ENCODE results near the gene CCDC88A.
"Not testable (repeated sequence)": the region's sequence is repeated elsewhere in the genome, so short reads cannot be mapped to it uniquely, and the experiment has no call there.

The CCDC88A gene

GRCh38 chr2:55400332-55400731 is 19.3 kb downstream of the CCDC88A start:
- TF ChIP-seq CTCF (IDR thresholded peaks at IDR 0.05; ENCODE audit: borderline replicate concordance, insufficient read depth, low read depth, low read length): no peak

GRCh38 chr2:55399815-55400214 is 19.8 kb downstream of the CCDC88A start:
- no peak for TF ChIP-seq CTCF (IDR thresholded peaks at IDR 0.05; ENCODE audit: borderline replicate concordance, insufficient read depth, low read depth, low read length)
- H3K4me3 ChIP-seq (ENCODE audit: low read depth, low read length): no peak overlapping the region

More at GRCh38 chr2:55400332-55400731, 19.3 kb downstream of the CCDC88A start:
- no peak overlapping the region for H3K4me3 ChIP-seq (ENCODE audit: low read depth, low read length)

GRCh38 chr2:55395724-55396605 is 23.7 kb downstream of the CCDC88A start:
- H3K4me3 ChIP-seq (ENCODE audit: low read depth, low read length): no peak overlapping the region
- TF ChIP-seq CTCF (IDR thresholded peaks at IDR 0.05; ENCODE audit: borderline replicate concordance, insufficient read depth, low read depth, low read length): no peak

- no peak for TF ChIP-seq CTCF (IDR thresholded peaks at IDR 0.05; ENCODE audit: borderline replicate concordance, insufficient read depth, low read depth, low read length)
- H3K4me3 ChIP-seq (ENCODE audit: low read depth, low read length): no peak overlapping the region
Observed at GRCh38 chr2:55391615-55392242, 27.9 kb downstream of the CCDC88A start.

- TF ChIP-seq CTCF (IDR thresholded peaks at IDR 0.05; ENCODE audit: borderline replicate concordance, insufficient read depth, low read depth, low read length): no peak
- H3K4me3 ChIP-seq (ENCODE audit: low read depth, low read length): no peak overlapping the region
Observed at GRCh38 chr2:55391155-55391554, 28.5 kb downstream of the CCDC88A start.

- H3K4me3 ChIP-seq (ENCODE audit: low read depth, low read length): not testable (repeated sequence)
Observed at GRCh38 chr2:55385516-55385915, 34.1 kb downstream of the CCDC88A start.

- no peak overlapping the region for H3K4me3 ChIP-seq (ENCODE audit: low read depth, low read length)
- TF ChIP-seq CTCF (IDR thresholded peaks at IDR 0.05; ENCODE audit: borderline replicate concordance, insufficient read depth, low read depth, low read length): no peak
Observed at GRCh38 chr2:55384786-55385185, 34.9 kb downstream of the CCDC88A start.

All from GM12875 (cell line).